Uterus (tissue), 2 donors: ENCODE data around the gene ULK4.

ENCODE experiments used
- CTCF ChIP-seq, 4 experiments: fragments of 200-600 bp in 2 of 4; fragments of 450-650 bp in 2 of 4; sonication (generic) in 2 of 4; IDR thresholded peaks; one replicate each; pipeline ENCODE4 v1.5.1; 2016 to 2019; ENCODE audit warnings: antibody characterized with exemption in 4 of 4, mild to moderate bottlenecking in 2 of 4, moderate library complexity in 1 of 4
- POLR2A ChIP-seq, 2 donors: fragments of 450-650 bp; IDR thresholded peaks; one replicate each; pipeline ENCODE4 v1.6.1; 2016; ENCODE audit warnings: antibody characterized with exemption in 2 of 2, mild to moderate bottlenecking in 1 of 2, moderate library complexity in 1 of 2

GRCh38 chr3:41974223-41974622, 12.3 kb upstream of the ULK4 start:
- no peak for TF ChIP-seq CTCF (IDR thresholded peaks at IDR 0.05)
- no peak for TF ChIP-seq POLR2A (IDR thresholded peaks at IDR 0.05)
